GM10248 (cell line): ENCODE data around the gene FIGNL1.

Experiments
- CTCF ChIA-PET: fragments of 300-600 bp; sonication (Branson Sonifier 250); formaldehyde crosslinking; extraction: SDS; loops from one replicate; lab custom pipeline; 2021; ENCODE audit warnings: antibody characterized with exemption; lab: Yijun Ruan, JAX
- POLR2A ChIA-PET: fragments of 350-650 bp; sonication (Branson Sonifier 250); formaldehyde crosslinking; extraction: SDS; loops from one replicate; lab custom pipeline; 2020; ENCODE audit warnings: antibody characterized with exemption; lab: Yijun Ruan, JAX
- DNase-seq: peaks from one replicate; pipeline ENCODE4 v3.0.0; 2012; ENCODE audit errors: extremely low spot score
- CTCF ChIP-seq: IDR thresholded peaks from 2 replicates; pipeline ENCODE4 v1.5.1; 2012; ENCODE audit warnings: mild to moderate bottlenecking, low read depth; ENCODE audit errors: extremely low read depth, missing control alignments, control extremely low read depth

FIGNL1 gene

GRCh38 chr7:50397971-50398324 lies 52.2 kb downstream of the FIGNL1 start:
- CTCF ChIA-PET: interaction anchor here (1.1 to 3.3 kb wide), 8 partner anchors 9 to 254 kb away, joined by 3 to 14 read pairs (median 4); no protein-coding TSS in a partner anchor
- POLR2A ChIA-PET: no interaction called here
- DNase-seq: no peak
- TF ChIP-seq CTCF: no peak

DNA sequence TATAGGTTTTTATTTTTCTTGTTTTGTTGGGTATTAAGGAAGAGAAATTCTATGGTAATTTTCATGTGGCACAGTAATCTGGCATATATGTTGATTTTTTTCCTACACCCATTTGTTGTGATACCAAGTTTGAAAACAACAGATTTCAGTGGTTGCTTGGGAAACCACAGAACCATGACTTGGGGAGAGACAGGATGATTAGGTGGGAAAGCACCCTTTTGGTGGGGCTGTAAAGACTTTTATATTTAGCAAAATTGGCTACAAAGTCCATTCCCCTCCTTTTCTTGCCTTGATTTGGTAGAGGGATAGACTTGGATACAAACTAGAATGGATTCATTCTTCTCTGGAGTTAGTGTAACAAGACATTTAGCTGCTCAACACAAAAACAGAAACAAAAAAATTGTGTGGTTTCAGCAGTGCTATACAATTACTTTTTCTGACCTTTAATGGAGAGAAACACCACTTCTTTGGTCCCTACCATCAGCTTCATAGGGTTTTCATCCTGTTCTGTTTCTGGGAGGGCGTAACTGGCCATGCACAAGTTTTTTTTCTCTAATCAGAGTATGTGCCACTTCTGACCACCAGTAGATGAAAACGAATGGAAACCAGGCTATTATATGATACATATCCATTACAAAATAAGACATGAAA lies 52.7 kb downstream of the FIGNL1 start:
- peak; percentile 47 for DNase-seq
- POLR2A ChIA-PET: no interaction called here
- CTCF ChIA-PET: interaction anchor here (0.8 to 3.3 kb wide), 7 partner anchors 10 to 254 kb away, joined by 3 to 14 read pairs (median 3); no protein-coding TSS in a partner anchor
- no peak for TF ChIP-seq CTCF

DNA sequence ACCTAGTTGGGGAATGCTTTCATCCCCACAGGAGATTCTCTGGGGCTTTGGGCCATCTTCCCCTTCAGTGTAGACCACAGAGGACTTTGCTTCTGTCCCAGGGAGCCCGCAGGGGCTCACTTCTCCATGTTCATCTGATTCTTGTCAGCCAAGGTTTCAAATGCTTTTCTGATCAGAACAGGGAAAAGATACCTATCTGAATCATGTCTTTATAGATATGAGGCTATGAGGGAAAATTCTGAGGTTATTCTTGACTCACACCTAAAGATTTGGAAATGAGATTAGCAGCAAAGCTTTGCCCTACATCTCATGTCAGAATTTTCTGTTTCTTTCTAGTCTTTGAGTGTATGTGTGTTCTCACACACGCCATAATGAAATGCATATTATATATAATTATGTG lies 53.3 kb downstream of the FIGNL1 start:
- DNase-seq: no peak
- POLR2A ChIA-PET: no interaction called here
- CTCF ChIA-PET: interaction anchor here (0.8 to 3.3 kb wide), 4 partner anchors 11 to 21 kb away, joined by 3 to 14 read pairs (median 6); no protein-coding TSS in a partner anchor
- no peak for TF ChIP-seq CTCF

- no peak for DNase-seq
- TF ChIP-seq CTCF: no peak
- ChIA-PET CTCF (interaction anchor here (0.9 to 1.6 kb wide), 5 partner anchors 14 to 189 kb away, joined by 3 to 8 read pairs (median 5); no protein-coding TSS in a partner anchor), POLR2A (no interaction called here)
Observed at GRCh38 chr7:50394315-50394714, 55.8 kb downstream of the FIGNL1 start.
